GM18951 (cell line): ENCODE data around the gene PDIA4.
"Not testable (repeated sequence)": the region's sequence is repeated elsewhere in the genome, so short reads cannot be mapped to it uniquely, and the experiment has no call there.

ENCODE experiments used
- POLR2A ChIP-seq: IDR thresholded peaks from 4 replicates; pipeline ENCODE4 v1.6.1; 2011; ENCODE audit warnings: mild to moderate bottlenecking; ENCODE audit not compliant: insufficient read length, insufficient read depth; ENCODE audit errors: extremely low read depth
- in situ Hi-C: fragments of 300-500 bp; cut with MboI; formaldehyde crosslinking; loops from one replicate; pipeline ENCODE4 v1.12.0; 2022; ENCODE audit warnings: low sequenced_read_pairs, mixed read lengths, inconsistent platforms; ENCODE audit not compliant: unreplicated experiment

PDIA4 gene

GRCh38 chr7:148983200-148984146 lies 44.8 kb downstream of the PDIA4 start:
- no peak for TF ChIP-seq POLR2A
- in situ Hi-C loops, result no loop called here

GRCh38 chr7:148982654-148983199 lies 45.6 kb downstream of the PDIA4 start:
- in situ Hi-C loops, result no loop called here
- TF ChIP-seq POLR2A, result no peak

GRCh38 chr7:148979827-148980226 lies 48.5 kb downstream of the PDIA4 start:
- in situ Hi-C loops, result no loop called here
- TF ChIP-seq POLR2A, result no peak

GRCh38 chr7:148979072-148979471 lies 49.2 kb downstream of the PDIA4 start:
- in situ Hi-C loops, result not testable (repeated sequence)

- no peak for TF ChIP-seq POLR2A
- in situ Hi-C loops, result no loop called here
Measured at GRCh38 chr7:148978091-148978490, 50.2 kb downstream of the PDIA4 start.

GRCh38 chr7:148975896-148976295 lies 52.4 kb downstream of the PDIA4 start:
- in situ Hi-C loops, result no loop called here
- no peak for TF ChIP-seq POLR2A

- in situ Hi-C loops, result no loop called here
- TF ChIP-seq POLR2A, result no peak
Measured at GRCh38 chr7:148973256-148973655, 55.0 kb downstream of the PDIA4 start.

GRCh38 chr7:148972375-148972774 lies 55.9 kb downstream of the PDIA4 start:
- TF ChIP-seq POLR2A, result no peak
- in situ Hi-C loops, result no loop called here

GRCh38 chr7:148967602-148968001 lies 60.7 kb downstream of the PDIA4 start:
- in situ Hi-C loops, result loop anchor here (10.0 kb wide), 2 partner anchors 393 to 703 kb away; no protein-coding TSS in a partner anchor
- TF ChIP-seq POLR2A, result no peak

- in situ Hi-C loops, result loop anchor here (10.0 kb wide), 2 partner anchors 392 to 702 kb away; no protein-coding TSS in a partner anchor
- no peak for TF ChIP-seq POLR2A
Measured at GRCh38 chr7:148967032-148967372, 61.3 kb downstream of the PDIA4 start.

- in situ Hi-C loops, result loop anchor here (10.0 kb wide), 2 partner anchors 390 to 700 kb away; no protein-coding TSS in a partner anchor
- no peak for TF ChIP-seq POLR2A
Measured at GRCh38 chr7:148964483-148965267, 63.6 kb downstream of the PDIA4 start.

GRCh38 chr7:148963583-148964482 lies 64.5 kb downstream of the PDIA4 start:
- in situ Hi-C loops, result loop anchor here (10.0 kb wide), 2 partner anchors 389 to 699 kb away; no protein-coding TSS in a partner anchor
- TF ChIP-seq POLR2A, result no peak
